Astrocyte (in vitro differentiated cells and primary cell): ENCODE measurements around the gene IGDCC3. TPM values are rescaled to one million over a fixed set of nuclear protein-coding genes. Genes with fewer than 3 reads are reported as not detected.

Experiments
- DNase-seq: peaks from one replicate; pipeline ENCODE4 v3.0.0-alpha.2; 2010; ENCODE audit warnings: low read depth
- FAIRE-seq: peaks from 2 replicates; lab custom pipeline; 2011; peaks lifted over from hg19 to GRCh38; lab: Jason Lieb, UNC
- H2AFZ ChIP-seq: 2 replicates; pipeline ENCODE4 v1.6.0; 2012; ENCODE audit warnings: low read depth, low read length, inconsistent platforms
- H3K27ac ChIP-seq: 2 replicates; pipeline ENCODE4 v1.5.1; 2011; ENCODE audit warnings: low read depth, low read length, inconsistent platforms
- H3K27me3 ChIP-seq: 2 replicates; pipeline ENCODE4 v1.6.0; 2011; ENCODE audit warnings: low read length, inconsistent platforms; ENCODE audit not compliant: insufficient read depth
- H3K36me3 ChIP-seq: 2 replicates; pipeline ENCODE4 v1.5.1; 2011; ENCODE audit warnings: low read length, inconsistent platforms; ENCODE audit not compliant: insufficient read depth
- H3K4me1 ChIP-seq: 2 replicates; pipeline ENCODE4 v1.5.1; 2011; ENCODE audit warnings: low read length, inconsistent platforms; ENCODE audit not compliant: insufficient read depth
- H3K4me2 ChIP-seq: 2 replicates; pipeline ENCODE4 v1.6.0; 2012; ENCODE audit warnings: low read length, inconsistent platforms
- H3K4me3 ChIP-seq: 2 replicates; pipeline ENCODE4 v1.5.1; 2011; ENCODE audit warnings: low read depth, mild to moderate bottlenecking, low read length, inconsistent platforms; ENCODE audit not compliant: insufficient read depth
- H3K79me2 ChIP-seq: 2 replicates; pipeline ENCODE4 v1.6.0; 2012; ENCODE audit warnings: mild to moderate bottlenecking, low read length, inconsistent platforms; ENCODE audit not compliant: insufficient read depth
- H3K9ac ChIP-seq: 2 replicates; pipeline ENCODE4 v1.6.0; 2012; ENCODE audit warnings: mild to moderate bottlenecking, low read length, inconsistent platforms
- H3K9me3 ChIP-seq: 2 replicates; pipeline ENCODE4 v1.5.1; 2012; ENCODE audit warnings: low read depth, mild to moderate bottlenecking, low read length, inconsistent platforms; ENCODE audit not compliant: insufficient read depth
- H4K20me1 ChIP-seq: 2 replicates; pipeline ENCODE4 v1.6.0; 2012; ENCODE audit warnings: low read length, inconsistent platforms; ENCODE audit not compliant: insufficient read depth
- H3K27ac Mint-ChIP-seq: one replicate; pipeline ENCODE4 v1.8.0; 2021; ENCODE audit warnings: mild to moderate bottlenecking, mixed read lengths; ENCODE audit not compliant: unreplicated experiment
- H3K27me3 Mint-ChIP-seq: one replicate; pipeline ENCODE4 v1.8.0; 2021; ENCODE audit warnings: low read depth, mixed read lengths; ENCODE audit not compliant: unreplicated experiment
- H3K36me3 Mint-ChIP-seq: one replicate; pipeline ENCODE4 v1.8.0; 2021; ENCODE audit warnings: low read depth, mixed read lengths; ENCODE audit not compliant: unreplicated experiment
- H3K4me1 Mint-ChIP-seq: one replicate; pipeline ENCODE4 v1.8.0; 2021; ENCODE audit warnings: low read depth, mixed read lengths; ENCODE audit not compliant: unreplicated experiment
- H3K4me3 Mint-ChIP-seq: one replicate; pipeline ENCODE4 v1.8.0; 2021; ENCODE audit warnings: mild to moderate bottlenecking, moderate library complexity, mixed read lengths; ENCODE audit not compliant: unreplicated experiment
- H3K9me3 Mint-ChIP-seq: one replicate; pipeline ENCODE4 v1.8.0; 2021; ENCODE audit warnings: mild to moderate bottlenecking, mixed read lengths; ENCODE audit not compliant: unreplicated experiment
- EZH2 ChIP-seq: IDR thresholded peaks from 2 replicates; pipeline ENCODE4 v1.6.1; 2012; ENCODE audit warnings: mild to moderate bottlenecking, low read length, inconsistent platforms; ENCODE audit not compliant: insufficient read depth
- total RNA-seq: library from RNA; stranded (reverse); gene quantifications from 2 replicates; pipeline ENCODE4 v1.2.1, GENCODE V29; 2021
- TF ChIP-seq, protein P1 (sequence below): IDR thresholded peaks from 2 replicates; pipeline ENCODE4 v1.5.1; 2011; ENCODE audit warnings: low read depth, mild to moderate bottlenecking, inconsistent platforms, low read length, moderate library complexity; ENCODE audit not compliant: insufficient read depth

Gene IGDCC3
- total RNA-seq, 1 donor from 2014 or later, result 11.0 TPM

DNA sequence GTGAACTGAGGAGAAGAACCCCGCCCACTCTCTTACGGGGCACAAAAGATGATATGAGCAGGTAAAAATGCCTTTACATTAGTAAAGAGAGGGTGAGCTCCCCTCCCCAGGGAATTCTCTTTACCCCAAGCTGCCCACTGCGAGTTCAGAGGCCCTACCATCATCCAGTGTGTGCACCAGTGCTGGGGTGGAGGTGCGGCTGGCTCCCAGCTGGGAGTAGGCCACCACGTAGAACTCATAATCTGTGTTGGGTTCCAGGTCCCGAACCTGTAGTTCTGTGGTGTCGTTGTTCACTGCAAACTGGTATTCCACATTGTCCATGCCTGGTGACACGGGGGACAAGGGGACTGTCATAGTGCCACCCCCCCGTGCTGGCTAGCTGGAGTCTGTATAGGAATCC, 17.1 kb upstream of the IGDCC3 start:
- Histone ChIP-seq H3K27me3 (peaks cover 13% of the 10 kb centered on the region), H3K79me2 (no peaks in the 10 kb centered on the region), H3K4me3 (no peak overlapping the region), H3K36me3 (no peaks in the 10 kb centered on the region), H3K9ac (no peak overlapping the region), H4K20me1 (peaks cover 13% of the 10 kb centered on the region), H3K4me2 (no peak overlapping the region), H3K4me1 (no peaks in the 10 kb centered on the region), H3K9me3 (no peaks in the 10 kb centered on the region), H3K27ac (no peak overlapping the region), H2AFZ (no peak overlapping the region)
- DNase-seq (no peak), FAIRE-seq (no peak)
- Mint-ChIP-seq H3K27me3 (peaks cover 15% of the 10 kb centered on the region), H3K9me3 (no peaks in the 10 kb centered on the region), H3K36me3 (peaks cover 28% of the 10 kb centered on the region), H3K27ac (no peak overlapping the region), H3K4me1 (peaks cover 6% of the 10 kb centered on the region), H3K4me3 (no peak overlapping the region)
- TF ChIP-seq, protein P1, sequence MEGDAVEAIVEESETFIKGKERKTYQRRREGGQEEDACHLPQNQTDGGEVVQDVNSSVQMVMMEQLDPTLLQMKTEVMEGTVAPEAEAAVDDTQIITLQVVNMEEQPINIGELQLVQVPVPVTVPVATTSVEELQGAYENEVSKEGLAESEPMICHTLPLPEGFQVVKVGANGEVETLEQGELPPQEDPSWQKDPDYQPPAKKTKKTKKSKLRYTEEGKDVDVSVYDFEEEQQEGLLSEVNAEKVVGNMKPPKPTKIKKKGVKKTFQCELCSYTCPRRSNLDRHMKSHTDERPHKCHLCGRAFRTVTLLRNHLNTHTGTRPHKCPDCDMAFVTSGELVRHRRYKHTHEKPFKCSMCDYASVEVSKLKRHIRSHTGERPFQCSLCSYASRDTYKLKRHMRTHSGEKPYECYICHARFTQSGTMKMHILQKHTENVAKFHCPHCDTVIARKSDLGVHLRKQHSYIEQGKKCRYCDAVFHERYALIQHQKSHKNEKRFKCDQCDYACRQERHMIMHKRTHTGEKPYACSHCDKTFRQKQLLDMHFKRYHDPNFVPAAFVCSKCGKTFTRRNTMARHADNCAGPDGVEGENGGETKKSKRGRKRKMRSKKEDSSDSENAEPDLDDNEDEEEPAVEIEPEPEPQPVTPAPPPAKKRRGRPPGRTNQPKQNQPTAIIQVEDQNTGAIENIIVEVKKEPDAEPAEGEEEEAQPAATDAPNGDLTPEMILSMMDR, result no peak
- no peak for TF ChIP-seq EZH2

DNA sequence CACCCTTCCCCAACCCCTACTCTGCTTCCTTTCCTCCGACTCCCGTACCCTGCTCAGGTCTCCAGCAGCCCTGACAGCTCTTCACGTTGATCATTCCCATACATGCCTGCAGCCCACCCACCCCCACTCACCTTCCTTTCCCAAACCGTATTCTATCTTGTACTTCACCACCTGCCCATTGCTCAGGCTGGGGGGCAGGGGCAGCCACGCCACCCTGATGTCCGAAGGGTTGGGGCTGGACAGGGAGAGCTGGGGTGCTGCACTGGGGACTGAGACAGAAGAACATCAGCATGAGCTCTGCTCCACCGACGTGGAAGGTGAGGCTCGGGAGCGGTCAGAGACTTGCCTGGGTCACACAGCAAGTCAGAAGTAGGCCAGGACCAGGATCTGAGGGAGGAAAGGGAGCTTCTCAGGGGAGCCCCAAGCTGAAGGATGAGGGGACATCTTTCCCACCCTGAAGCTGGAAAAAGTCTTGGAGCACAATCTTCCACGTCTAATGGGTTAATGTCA, 16.5 kb upstream of the IGDCC3 start:
- Histone ChIP-seq H3K9me3 (no peaks in the 10 kb centered on the region), H3K27me3 (peaks cover 13% of the 10 kb centered on the region), H3K27ac (no peak overlapping the region), H3K4me1 (no peaks in the 10 kb centered on the region), H3K36me3 (no peaks in the 10 kb centered on the region), H3K4me2 (no peak overlapping the region), H2AFZ (no peak overlapping the region), H3K79me2 (no peaks in the 10 kb centered on the region), H4K20me1 (peaks cover 13% of the 10 kb centered on the region), H3K4me3 (no peak overlapping the region), H3K9ac (no peak overlapping the region)
- no peak for TF ChIP-seq EZH2
- TF ChIP-seq, protein P1, result no peak
- Mint-ChIP-seq H3K4me1 (peaks cover 4% of the 10 kb centered on the region), H3K36me3 (peaks cover 30% of the 10 kb centered on the region), H3K4me3 (no peak overlapping the region), H3K27me3 (peaks cover 15% of the 10 kb centered on the region), H3K9me3 (no peaks in the 10 kb centered on the region), H3K27ac (no peak overlapping the region)
- DNase-seq, result no peak
- no peak for FAIRE-seq

DNA sequence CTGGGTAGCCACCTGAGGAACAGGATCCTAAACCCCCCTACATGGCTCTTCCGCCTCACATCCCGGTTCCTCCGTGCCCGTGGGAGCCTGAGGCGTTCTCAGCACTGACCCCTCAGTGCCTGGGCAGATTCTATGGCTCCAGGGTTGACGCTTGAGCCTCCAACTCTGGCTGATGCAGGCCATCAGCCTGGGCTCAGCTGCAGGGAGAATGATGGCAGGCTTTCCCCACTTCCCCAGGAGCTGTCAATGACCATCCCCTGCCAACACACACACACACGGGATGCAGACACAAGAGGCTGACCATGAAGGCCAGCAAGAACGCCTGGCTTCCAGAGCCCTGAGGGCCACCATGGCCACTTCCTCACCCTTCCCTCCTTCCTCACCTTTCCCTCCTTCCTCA, 15.8 kb upstream of the IGDCC3 start:
- Mint-ChIP-seq H3K27ac (no peak overlapping the region), H3K4me3 (no peak overlapping the region), H3K36me3 (peaks cover 31% of the 10 kb centered on the region), H3K4me1 (no peaks in the 10 kb centered on the region), H3K9me3 (no peaks in the 10 kb centered on the region), H3K27me3 (peaks cover 15% of the 10 kb centered on the region)
- Histone ChIP-seq H3K27ac (no peak overlapping the region), H3K27me3 (peaks cover 13% of the 10 kb centered on the region), H3K9ac (no peak overlapping the region), H4K20me1 (peaks cover 13% of the 10 kb centered on the region), H3K4me2 (no peak overlapping the region), H2AFZ (no peak overlapping the region), H3K36me3 (no peaks in the 10 kb centered on the region), H3K9me3 (no peaks in the 10 kb centered on the region), H3K79me2 (no peaks in the 10 kb centered on the region), H3K4me3 (no peak overlapping the region), H3K4me1 (no peaks in the 10 kb centered on the region)
- TF ChIP-seq, protein P1, result no peak
- no peak for TF ChIP-seq EZH2
- no peak for FAIRE-seq
- no peak for DNase-seq
